NCI-H345 treated with DMSO at 0.1 percent for 48 hours (cell line): Measurements from ENCODE around the gene PRAC2.
"Not testable (repeated sequence)": the region's sequence is repeated elsewhere in the genome, so short reads cannot be mapped to it uniquely, and the experiment has no call there.

ENCODE experiments used
- DNase-seq: peaks from one replicate; lab custom pipeline; 2025; ENCODE audit not compliant: unreplicated experiment; lab: John Stamatoyannopoulos, UW

The PRAC2 gene

GRCh38 chr17:48722915-48723422, at the start of gene PRAC2:
Gene PRAC2 (plus strand): TSS chr17:48723185. CDS start chr17:48724411, 1,226 bp downstream.
- no peak for DNase-seq

DNA sequence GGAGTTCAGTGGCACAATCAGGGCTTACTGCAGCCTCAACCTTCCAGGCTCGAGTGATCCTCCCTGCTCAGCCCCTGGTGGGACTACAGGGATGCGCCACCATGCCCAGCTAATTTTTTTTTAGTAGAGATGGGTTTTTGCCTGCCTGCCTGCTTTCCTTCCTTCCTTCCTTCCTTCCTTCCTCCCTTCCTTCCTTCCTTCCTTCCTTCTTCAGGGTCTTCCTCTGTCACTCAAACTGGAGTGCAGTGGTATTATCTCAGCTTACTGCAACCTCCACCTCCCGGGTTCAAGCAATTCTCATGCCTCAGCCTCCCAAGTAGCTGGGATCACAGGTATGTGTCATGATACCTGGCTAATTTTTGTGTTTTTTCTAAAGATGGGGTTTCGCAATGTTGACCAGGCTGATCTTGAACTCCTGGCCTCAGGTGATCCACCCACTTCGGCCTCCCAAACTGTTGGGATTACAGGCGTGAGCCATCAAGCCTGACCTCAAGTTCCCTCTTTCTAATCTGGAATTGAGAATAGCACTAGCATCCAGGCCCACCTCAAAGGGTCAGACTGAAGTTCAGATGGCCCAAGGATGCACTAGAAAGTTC, 45.9 kb upstream of the PRAC2 start:
- DNase-seq = no peak

DNA sequence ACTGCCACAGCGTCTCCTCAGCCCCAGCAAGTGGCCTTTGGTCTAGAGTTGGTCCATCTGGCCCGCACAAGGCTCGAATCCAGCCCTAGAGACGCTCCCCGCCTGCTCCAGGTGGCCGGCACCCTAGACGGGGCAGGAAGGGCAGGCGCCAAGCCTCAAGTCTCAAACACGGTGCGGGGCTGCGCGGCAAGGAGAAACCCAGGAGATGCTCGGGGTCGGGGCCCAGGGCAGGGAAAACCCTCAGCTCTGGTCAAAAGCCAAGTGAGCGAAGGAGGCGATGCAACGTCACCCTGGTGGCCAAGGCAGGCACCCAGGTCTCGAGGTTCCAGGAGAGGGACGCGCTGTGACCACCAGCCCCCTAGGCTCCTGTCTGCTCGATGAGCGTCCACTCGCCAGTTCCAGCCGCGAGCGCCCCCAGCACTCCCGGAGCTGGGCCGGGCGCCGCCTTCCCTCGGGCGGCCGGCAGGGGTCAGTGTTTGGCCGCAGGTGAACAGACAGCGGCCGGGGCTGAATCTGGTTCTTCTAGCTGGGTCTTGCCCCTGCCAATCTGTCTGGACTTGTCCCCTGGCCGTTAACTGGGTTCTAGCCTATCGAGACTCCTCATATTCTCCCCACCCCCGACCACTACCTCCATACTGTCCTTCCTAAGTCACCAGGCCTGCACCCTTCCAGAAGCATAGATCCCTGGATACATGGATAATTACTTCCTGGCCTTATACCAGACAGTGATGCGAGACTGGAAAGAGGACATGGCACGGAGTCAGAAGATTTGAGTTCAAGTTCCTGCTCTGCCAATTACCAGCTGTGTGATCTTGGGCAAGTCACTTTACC, 44.6 kb upstream of the PRAC2 start:
- DNase-seq = peak; percentile 38

GRCh38 chr17:48679385-48680096, 43.4 kb upstream of the PRAC2 start:
- DNase-seq = no peak

GRCh38 chr17:48681609-48682008, 41.4 kb upstream of the PRAC2 start:
- DNase-seq = no peak

GRCh38 chr17:48690655-48691054, 32.3 kb upstream of the PRAC2 start:
- no peak for DNase-seq

- no peak for DNase-seq
Observed at GRCh38 chr17:48692049-48692448, 30.9 kb upstream of the PRAC2 start.

- DNase-seq = no peak
Observed at GRCh38 chr17:48693178-48693577, 29.8 kb upstream of the PRAC2 start.

GRCh38 chr17:48701864-48702532, 21.0 kb upstream of the PRAC2 start:
- DNase-seq = no peak

DNA sequence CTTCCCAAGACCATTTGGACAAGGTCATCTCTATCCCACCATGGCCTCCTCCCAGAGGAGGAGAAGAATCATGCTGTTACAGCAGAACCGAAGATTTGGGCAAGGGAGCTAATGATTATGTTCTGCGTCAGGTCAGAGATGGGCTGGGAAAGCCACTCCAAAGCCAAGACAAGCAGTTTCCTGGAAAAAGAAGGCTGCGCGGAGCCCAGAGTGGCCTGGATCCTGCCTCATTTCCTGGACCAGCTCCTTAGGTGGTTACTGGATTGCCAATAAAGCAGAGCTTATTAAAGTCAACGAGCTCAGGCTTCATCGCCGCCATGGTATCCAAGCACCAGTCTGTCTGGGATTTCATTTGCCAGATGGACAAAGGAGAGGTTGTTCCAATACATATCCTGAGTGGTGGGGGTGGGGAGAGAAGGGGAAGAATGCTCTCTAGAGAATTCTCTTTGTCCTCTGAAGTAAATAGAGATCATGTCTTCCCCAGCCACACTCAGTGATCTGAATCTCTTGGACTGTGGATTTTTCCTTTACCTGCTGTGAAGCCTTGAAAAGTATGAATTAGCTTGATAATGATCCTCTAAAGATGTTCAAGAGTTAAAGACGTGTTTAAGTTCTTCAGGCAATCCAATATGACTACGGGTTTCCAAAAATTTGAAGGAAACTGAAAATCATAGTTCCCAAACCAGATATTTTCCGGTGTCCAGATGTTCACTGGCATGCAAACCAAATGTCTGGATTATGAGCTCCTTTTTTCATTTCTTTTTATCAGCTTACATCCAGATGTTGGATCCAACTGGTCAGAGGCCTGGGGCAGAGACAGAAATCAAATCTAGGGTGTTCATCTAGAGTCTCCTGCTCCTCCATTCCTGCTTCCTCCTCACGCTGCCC, 18.4 kb upstream of the PRAC2 start:
- no peak for DNase-seq

GRCh38 chr17:48711128-48711527, 11.9 kb upstream of the PRAC2 start:
- no peak for DNase-seq

GRCh38 chr17:48715496-48716399, 7.2 kb upstream of the PRAC2 start:
- no peak for DNase-seq

DNA sequence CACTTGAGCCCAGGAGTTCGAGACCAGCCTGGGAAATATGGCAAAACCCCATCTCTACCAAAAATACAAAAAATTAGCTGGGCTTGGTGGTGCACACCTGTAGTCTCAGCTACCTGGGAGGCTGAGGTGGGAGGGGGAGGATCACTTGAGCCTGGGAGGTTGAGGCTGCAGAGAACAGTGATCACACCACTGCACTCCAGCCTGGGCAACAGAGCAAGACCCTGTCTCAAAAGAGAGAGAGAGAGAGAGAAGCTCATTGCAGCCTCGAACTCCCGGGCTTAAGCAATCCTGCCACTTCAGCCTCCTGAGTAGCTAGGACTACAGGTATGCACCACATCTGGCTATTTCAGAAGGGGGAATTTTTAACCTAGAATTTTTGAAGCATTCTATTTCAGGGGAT, 6.4 kb upstream of the PRAC2 start:
- DNase-seq = not testable (repeated sequence)

DNA sequence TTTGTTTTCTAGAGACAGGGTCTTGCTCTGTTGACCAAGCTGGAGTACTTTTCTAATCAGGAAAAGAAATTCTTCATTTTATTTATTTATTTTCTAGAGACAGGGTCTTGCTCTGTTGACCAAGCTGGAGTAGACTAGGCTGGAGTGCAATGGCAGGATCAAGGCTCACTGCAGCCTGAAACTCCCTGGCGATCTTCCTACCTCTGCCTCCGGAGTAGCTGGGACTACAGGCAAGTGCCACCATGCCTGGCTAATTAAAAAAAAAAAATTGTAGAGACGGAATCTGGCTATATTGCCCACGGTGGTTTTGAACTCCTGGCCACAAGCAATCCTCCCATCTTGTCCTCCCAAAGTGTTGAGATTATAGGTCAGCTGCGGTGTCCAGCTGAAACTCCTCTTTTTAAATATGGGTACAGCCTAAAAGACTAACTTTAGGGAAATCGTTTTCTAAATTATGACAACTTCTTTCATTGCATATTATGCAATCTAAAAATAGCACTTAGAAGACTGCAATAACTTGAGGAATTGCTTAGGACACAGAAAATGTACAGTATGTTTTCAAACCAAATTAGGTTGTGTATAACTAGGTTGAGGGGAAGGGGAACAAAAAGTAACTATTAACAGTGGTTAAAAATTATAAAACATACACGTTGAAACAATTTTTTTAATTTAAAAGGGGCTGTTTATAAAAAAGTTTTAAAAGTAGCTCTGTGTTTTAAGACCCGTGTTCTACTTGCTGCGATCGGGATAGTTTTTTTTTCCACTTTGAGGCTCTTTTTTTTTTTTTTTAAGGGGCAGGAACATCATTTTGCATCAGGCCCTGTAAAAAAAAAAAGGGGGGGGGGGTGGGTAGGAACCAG, 5.4 kb upstream of the PRAC2 start:
- no peak for DNase-seq

DNA sequence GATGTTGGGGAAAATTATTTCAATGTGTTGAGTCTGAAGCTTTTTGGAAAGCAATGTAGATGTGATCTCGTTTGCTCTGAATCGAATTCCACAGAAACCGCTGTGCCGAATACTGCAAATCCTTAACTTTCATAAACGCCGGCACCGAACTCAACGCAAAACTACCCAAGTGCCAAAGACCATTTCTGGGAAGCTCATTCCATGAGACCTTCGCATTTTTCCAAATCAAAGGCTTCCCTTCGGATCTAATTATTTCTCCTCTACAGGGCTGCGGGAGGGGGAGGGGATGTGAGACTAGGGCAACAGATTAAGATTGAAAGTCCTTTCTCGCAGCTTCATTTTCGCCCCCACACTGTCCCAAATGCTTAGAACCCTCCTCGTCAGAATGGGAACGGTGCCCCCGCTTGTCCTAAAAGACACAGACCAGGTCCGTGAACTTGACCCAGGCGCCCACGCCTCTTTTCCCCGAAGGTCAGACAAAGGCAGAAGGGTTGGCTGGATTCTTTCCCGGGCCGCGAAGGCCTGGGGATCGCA, 4.7 kb upstream of the PRAC2 start:
- DNase-seq = no peak

DNA sequence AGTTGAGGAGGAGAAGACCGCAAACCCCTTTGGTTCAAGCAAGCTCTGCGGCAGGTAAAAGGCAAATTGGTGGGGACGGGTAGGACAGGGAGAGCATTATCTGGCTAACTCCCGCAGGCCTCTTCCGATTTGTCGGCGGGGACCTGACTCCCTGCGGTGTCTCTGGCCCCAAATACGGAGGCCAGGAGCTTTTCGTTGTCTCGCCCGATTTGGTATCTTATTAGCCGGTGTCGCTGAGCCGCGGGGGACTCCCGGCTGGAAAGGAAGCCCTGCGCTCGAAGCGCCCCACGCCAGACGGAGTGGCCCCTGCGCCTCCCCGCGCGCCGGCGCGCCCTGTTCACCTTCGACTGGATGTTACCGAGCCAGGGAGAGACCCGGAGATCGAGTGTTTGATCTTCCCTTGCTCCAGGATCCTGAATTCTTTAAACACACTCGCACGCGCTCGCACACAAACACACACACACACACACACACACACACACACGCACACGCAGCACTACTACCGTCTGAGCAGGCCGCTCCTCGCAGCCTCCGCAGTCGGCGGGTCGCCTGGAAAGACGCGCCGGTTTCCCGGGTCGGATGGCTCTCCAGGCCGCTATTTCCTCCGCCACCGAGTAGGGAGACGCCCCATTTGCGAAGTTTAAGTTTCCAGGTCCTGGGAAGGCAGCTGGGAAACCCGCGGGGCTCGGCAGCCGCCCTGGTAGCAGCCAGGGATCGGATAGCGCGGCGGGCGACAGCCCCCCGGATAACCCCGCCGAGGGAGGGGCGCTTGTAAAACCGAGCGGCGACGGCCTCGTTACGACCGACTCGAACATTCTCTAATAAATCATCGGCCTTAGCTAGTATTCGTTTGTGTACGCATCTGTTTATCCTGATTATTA, 4.0 kb upstream of the PRAC2 start:
- DNase-seq = no peak

DNA sequence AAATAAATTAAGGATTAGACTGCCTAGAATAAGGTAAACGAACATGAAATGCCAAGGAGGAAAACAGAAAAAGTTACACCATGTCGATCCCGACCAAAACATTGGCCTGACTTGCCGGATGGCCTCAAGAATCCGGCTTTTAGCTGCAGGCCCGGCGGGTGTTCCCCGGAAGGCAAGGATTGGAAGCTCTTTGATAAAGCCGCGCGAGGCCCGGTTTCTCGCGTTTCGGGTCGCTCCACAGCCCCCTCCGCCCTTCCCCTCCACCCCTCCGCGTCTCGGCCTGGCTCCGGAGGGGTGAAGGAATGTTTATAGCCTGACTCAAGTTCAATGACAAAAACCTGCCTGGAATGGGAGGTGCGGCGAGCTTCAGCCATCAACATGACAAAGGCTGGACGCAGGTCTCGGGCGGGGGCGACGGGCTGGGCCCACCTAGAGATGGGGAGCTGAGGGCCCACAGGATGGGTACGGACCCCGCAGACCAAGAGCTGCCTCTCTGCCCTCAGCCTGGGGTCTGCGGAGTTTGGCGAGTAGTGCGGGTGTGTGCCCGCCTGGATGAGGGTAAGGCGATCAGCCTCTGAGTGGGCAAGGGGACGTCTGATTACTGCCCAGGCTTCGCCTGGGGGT, 3.2 kb upstream of the PRAC2 start:
- no peak for DNase-seq
